H1 (cell line): Measurements from ENCODE around the gene S100P. TPM values are rescaled to one million over a fixed set of nuclear protein-coding genes. Genes with fewer than 3 reads are reported as not detected.

ENCODE experiments used
- polyA plus RNA-seq, 7 experiments: library from polyadenylated mRNA; depleted of rRNA in 3 of 7; stranded (reverse) in 5 of 7; unstranded in 2 of 7; fragments of >200 nt in 5 of 7; fragments of 200-250 nt in 2 of 7; gene quantifications; 1 replicate in 5 of 7; 2 replicates in 1 of 7; 4 replicates in 1 of 7; pipeline versions ENCODE4 v1.2.1 to v1.2.3, GENCODE V29; 2011 to 2013; ENCODE audit warnings: missing spikeins in 2 of 7, mixed read lengths in 2 of 7
- total RNA-seq: library from RNA; stranded (reverse); fragmentation: NEBNext Ultra II Directional; extraction: Animal tissue kit (Norgen Biotek cat#: 25700); gene quantifications from 2 replicates; pipeline ENCODE4 v1.2.1, GENCODE V29; 2021
- TF ChIP-seq, protein P1 (sequence below): fragments of 300-600 bp; sonication (generic); IDR thresholded peaks from 2 replicates; pipeline ENCODE4 v1.7.1; 2012; ENCODE audit warnings: low read length, moderate library complexity, mild to moderate bottlenecking, inconsistent platforms; ENCODE audit not compliant: insufficient replicate concordance

S100P gene
- total and polyA plus RNA-seq, 2 of the 8 experiments (the other 6 are each of a cell fraction or from before 2014, with no cell fraction given), result not detected

GRCh38 chr4:6696611-6697010, 2.9 kb downstream of the S100P start (continued):
- TF ChIP-seq, protein P1, sequence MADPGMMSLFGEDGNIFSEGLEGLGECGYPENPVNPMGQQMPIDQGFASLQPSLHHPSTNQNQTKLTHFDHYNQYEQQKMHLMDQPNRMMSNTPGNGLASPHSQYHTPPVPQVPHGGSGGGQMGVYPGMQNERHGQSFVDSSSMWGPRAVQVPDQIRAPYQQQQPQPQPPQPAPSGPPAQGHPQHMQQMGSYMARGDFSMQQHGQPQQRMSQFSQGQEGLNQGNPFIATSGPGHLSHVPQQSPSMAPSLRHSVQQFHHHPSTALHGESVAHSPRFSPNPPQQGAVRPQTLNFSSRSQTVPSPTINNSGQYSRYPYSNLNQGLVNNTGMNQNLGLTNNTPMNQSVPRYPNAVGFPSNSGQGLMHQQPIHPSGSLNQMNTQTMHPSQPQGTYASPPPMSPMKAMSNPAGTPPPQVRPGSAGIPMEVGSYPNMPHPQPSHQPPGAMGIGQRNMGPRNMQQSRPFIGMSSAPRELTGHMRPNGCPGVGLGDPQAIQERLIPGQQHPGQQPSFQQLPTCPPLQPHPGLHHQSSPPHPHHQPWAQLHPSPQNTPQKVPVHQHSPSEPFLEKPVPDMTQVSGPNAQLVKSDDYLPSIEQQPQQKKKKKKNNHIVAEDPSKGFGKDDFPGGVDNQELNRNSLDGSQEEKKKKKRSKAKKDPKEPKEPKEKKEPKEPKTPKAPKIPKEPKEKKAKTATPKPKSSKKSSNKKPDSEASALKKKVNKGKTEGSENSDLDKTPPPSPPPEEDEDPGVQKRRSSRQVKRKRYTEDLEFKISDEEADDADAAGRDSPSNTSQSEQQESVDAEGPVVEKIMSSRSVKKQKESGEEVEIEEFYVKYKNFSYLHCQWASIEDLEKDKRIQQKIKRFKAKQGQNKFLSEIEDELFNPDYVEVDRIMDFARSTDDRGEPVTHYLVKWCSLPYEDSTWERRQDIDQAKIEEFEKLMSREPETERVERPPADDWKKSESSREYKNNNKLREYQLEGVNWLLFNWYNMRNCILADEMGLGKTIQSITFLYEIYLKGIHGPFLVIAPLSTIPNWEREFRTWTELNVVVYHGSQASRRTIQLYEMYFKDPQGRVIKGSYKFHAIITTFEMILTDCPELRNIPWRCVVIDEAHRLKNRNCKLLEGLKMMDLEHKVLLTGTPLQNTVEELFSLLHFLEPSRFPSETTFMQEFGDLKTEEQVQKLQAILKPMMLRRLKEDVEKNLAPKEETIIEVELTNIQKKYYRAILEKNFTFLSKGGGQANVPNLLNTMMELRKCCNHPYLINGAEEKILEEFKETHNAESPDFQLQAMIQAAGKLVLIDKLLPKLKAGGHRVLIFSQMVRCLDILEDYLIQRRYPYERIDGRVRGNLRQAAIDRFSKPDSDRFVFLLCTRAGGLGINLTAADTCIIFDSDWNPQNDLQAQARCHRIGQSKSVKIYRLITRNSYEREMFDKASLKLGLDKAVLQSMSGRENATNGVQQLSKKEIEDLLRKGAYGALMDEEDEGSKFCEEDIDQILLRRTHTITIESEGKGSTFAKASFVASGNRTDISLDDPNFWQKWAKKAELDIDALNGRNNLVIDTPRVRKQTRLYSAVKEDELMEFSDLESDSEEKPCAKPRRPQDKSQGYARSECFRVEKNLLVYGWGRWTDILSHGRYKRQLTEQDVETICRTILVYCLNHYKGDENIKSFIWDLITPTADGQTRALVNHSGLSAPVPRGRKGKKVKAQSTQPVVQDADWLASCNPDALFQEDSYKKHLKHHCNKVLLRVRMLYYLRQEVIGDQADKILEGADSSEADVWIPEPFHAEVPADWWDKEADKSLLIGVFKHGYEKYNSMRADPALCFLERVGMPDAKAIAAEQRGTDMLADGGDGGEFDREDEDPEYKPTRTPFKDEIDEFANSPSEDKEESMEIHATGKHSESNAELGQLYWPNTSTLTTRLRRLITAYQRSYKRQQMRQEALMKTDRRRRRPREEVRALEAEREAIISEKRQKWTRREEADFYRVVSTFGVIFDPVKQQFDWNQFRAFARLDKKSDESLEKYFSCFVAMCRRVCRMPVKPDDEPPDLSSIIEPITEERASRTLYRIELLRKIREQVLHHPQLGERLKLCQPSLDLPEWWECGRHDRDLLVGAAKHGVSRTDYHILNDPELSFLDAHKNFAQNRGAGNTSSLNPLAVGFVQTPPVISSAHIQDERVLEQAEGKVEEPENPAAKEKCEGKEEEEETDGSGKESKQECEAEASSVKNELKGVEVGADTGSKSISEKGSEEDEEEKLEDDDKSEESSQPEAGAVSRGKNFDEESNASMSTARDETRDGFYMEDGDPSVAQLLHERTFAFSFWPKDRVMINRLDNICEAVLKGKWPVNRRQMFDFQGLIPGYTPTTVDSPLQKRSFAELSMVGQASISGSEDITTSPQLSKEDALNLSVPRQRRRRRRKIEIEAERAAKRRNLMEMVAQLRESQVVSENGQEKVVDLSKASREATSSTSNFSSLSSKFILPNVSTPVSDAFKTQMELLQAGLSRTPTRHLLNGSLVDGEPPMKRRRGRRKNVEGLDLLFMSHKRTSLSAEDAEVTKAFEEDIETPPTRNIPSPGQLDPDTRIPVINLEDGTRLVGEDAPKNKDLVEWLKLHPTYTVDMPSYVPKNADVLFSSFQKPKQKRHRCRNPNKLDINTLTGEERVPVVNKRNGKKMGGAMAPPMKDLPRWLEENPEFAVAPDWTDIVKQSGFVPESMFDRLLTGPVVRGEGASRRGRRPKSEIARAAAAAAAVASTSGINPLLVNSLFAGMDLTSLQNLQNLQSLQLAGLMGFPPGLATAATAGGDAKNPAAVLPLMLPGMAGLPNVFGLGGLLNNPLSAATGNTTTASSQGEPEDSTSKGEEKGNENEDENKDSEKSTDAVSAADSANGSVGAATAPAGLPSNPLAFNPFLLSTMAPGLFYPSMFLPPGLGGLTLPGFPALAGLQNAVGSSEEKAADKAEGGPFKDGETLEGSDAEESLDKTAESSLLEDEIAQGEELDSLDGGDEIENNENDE, result no peak
